ENCODE data around the gene BPGM.

BPGM gene

GRCh38 chr7:134649226-134649775 lies 2.6 kb downstream of the BPGM start:
- no peak for DNase-seq (ENCODE audit: low read depth in 2 of 2)
- TF ChIP-seq CTCF (IDR thresholded peaks at IDR 0.05; ENCODE audit: low read depth, low read length) = no peak
- no peak overlapping the region for H3K4me3 ChIP-seq (replicated peaks in 1 of 2; ENCODE audit: low read depth in 2 of 2, low read length in 2 of 2)

- no peak overlapping the region for H3K4me3 ChIP-seq (replicated peaks in 1 of 2; ENCODE audit: low read depth in 2 of 2, low read length in 2 of 2)
- peak; percentile 10 to 79 for DNase-seq (ENCODE audit: low read depth in 2 of 2)
- no peak for TF ChIP-seq CTCF (IDR thresholded peaks at IDR 0.05; ENCODE audit: low read depth, low read length)
These were observed 5.3 kb downstream of the BPGM start for GRCh38 chr7:134651991-134652390.

- TF ChIP-seq CTCF (IDR thresholded peaks at IDR 0.05; ENCODE audit: low read depth, low read length) = no peak
- no peak overlapping the region for H3K4me3 ChIP-seq (replicated peaks in 1 of 2; ENCODE audit: low read depth in 2 of 2, low read length in 2 of 2)
- no peak for DNase-seq (ENCODE audit: low read depth in 2 of 2)
These were observed 7.6 kb downstream of the BPGM start for GRCh38 chr7:134654104-134654775.

- H3K4me3 ChIP-seq (replicated peaks in 1 of 2; ENCODE audit: low read depth in 2 of 2, low read length in 2 of 2) = no peak overlapping the region
- TF ChIP-seq CTCF (IDR thresholded peaks at IDR 0.05; ENCODE audit: low read depth, low read length) = no peak
- DNase-seq (ENCODE audit: low read depth in 2 of 2) = no peak
These were observed 10.9 kb downstream of the BPGM start for GRCh38 chr7:134657526-134657925.

GRCh38 chr7:134660242-134660785 lies 13.7 kb downstream of the BPGM start:
- peak; percentile 3 to 32 for DNase-seq (ENCODE audit: low read depth in 2 of 2)
- H3K4me3 ChIP-seq (replicated peaks in 1 of 2; ENCODE audit: low read depth in 2 of 2, low read length in 2 of 2) = no peak overlapping the region
- TF ChIP-seq CTCF (IDR thresholded peaks at IDR 0.05; ENCODE audit: low read depth, low read length) = no peak

- no peak overlapping the region for H3K4me3 ChIP-seq (replicated peaks in 1 of 2; ENCODE audit: low read depth in 2 of 2, low read length in 2 of 2)
- DNase-seq (ENCODE audit: low read depth in 2 of 2) = peak; percentile 19 to 95
- TF ChIP-seq CTCF (IDR thresholded peaks at IDR 0.05; ENCODE audit: low read depth, low read length) = no peak
These were observed 14.3 kb downstream of the BPGM start for GRCh38 chr7:134660961-134661376.
